H9 (cell line): ENCODE data around the gene ZNF423. TPM values are rescaled to one million over a fixed set of nuclear protein-coding genes. Genes with fewer than 3 reads are reported as not detected.

Experiments used
- DNase-seq: peaks from one replicate; pipeline ENCODE4 v3.0.0-alpha.2; 2017
- H2AFZ ChIP-seq: one replicate; pipeline ENCODE4 v1.6.1; 2013; ENCODE audit warnings: mild to moderate bottlenecking, low read length, control low read depth, moderate library complexity
- H2AK5ac ChIP-seq: 2 replicates; pipeline ENCODE4 v1.6.1; 2013; ENCODE audit warnings: low read length, control low read depth, mixed read lengths; ENCODE audit not compliant: insufficient read length
- H2BK120ac ChIP-seq: one replicate; pipeline ENCODE4 v1.6.1; 2013; ENCODE audit warnings: low read depth, mild to moderate bottlenecking, low read length, control low read depth, inconsistent platforms; ENCODE audit not compliant: poor library complexity, severe bottlenecking
- H2BK12ac ChIP-seq: 2 replicates; pipeline ENCODE4 v1.6.1; 2013; ENCODE audit warnings: low read length, control low read depth, mixed read lengths, low read depth; ENCODE audit not compliant: insufficient read length
- H2BK15ac ChIP-seq: 2 replicates; pipeline ENCODE4 v1.6.1; 2013; ENCODE audit warnings: low read depth, low read length, control low read depth
- H2BK20ac ChIP-seq: one replicate; pipeline ENCODE4 v1.6.1; 2013; ENCODE audit warnings: low read depth, mild to moderate bottlenecking, low read length, control low read depth, inconsistent platforms; ENCODE audit not compliant: poor library complexity, severe bottlenecking
- H2BK5ac ChIP-seq: 2 replicates; pipeline ENCODE4 v1.6.1; 2013; ENCODE audit warnings: low read length, control low read depth, mixed read lengths; ENCODE audit not compliant: insufficient read length
- H3K14ac ChIP-seq: 2 replicates; pipeline ENCODE4 v1.6.1; 2013; ENCODE audit warnings: low read length, control low read depth; ENCODE audit not compliant: insufficient read depth
- H3K18ac ChIP-seq: 2 replicates; pipeline ENCODE4 v1.6.1; 2013; ENCODE audit warnings: low read depth, mild to moderate bottlenecking, mixed read lengths, low read length, control low read depth; ENCODE audit not compliant: insufficient read length
- H3K23ac ChIP-seq: 2 replicates; pipeline ENCODE4 v1.6.1; 2013; ENCODE audit warnings: low read length, control low read depth, mixed read lengths, low read depth; ENCODE audit not compliant: insufficient read length
- H3K23me2 ChIP-seq: 2 replicates; pipeline ENCODE4 v1.6.1; 2013; ENCODE audit warnings: low read depth, mild to moderate bottlenecking, mixed read lengths, low read length, control low read depth; ENCODE audit not compliant: insufficient read length, poor library complexity, severe bottlenecking
- H3K27ac ChIP-seq: 2 replicates; pipeline ENCODE4 v1.5.1; 2013; ENCODE audit warnings: low read length, control low read depth, mixed read lengths, low read depth; ENCODE audit not compliant: insufficient read length
- H3K27me3 ChIP-seq: 2 replicates; pipeline ENCODE4 v1.6.1; 2013; ENCODE audit warnings: low read length, control low read depth, inconsistent platforms; ENCODE audit not compliant: insufficient read depth
- H3K4ac ChIP-seq: 2 replicates; pipeline ENCODE4 v1.6.1; 2013; ENCODE audit warnings: low read depth, mild to moderate bottlenecking, control low read depth, inconsistent platforms, low read length, moderate library complexity
- H3K4me1 ChIP-seq: 2 replicates; pipeline ENCODE4 v1.6.1; 2013; ENCODE audit warnings: low read length, control low read depth, inconsistent platforms; ENCODE audit not compliant: insufficient read depth
- H3K4me2 ChIP-seq: 2 replicates; pipeline ENCODE4 v1.6.1; 2013; ENCODE audit warnings: low read length, control low read depth, mixed read lengths; ENCODE audit not compliant: insufficient read length, insufficient read depth
- H3K56ac ChIP-seq: 2 replicates; pipeline ENCODE4 v1.6.1; 2013; ENCODE audit warnings: low read depth, mild to moderate bottlenecking, mixed read lengths, low read length, control low read depth; ENCODE audit not compliant: insufficient read length
- H3K79me1 ChIP-seq: 2 replicates; pipeline ENCODE4 v1.6.1; 2013; ENCODE audit warnings: low read depth, mild to moderate bottlenecking, moderate library complexity, low read length, control low read depth, inconsistent platforms; ENCODE audit not compliant: insufficient read depth, poor library complexity, severe bottlenecking
- H3K79me2 ChIP-seq: 2 replicates; pipeline ENCODE4 v1.6.1; 2013; ENCODE audit warnings: low read length, control low read depth, inconsistent platforms; ENCODE audit not compliant: insufficient read depth
- H3K9ac ChIP-seq: 2 replicates; pipeline ENCODE4 v1.6.1; 2013; ENCODE audit warnings: low read length, control low read depth, mixed read lengths; ENCODE audit not compliant: insufficient read length; ENCODE audit errors: extremely low read depth
- H3K9me3 ChIP-seq: one replicate; pipeline ENCODE4 v1.6.1; 2013; ENCODE audit warnings: low read depth, low read length, inconsistent platforms; ENCODE audit not compliant: control insufficient read depth
- H3T11ph ChIP-seq: one replicate; pipeline ENCODE4 v1.6.1; 2013; ENCODE audit warnings: mild to moderate bottlenecking, low read length, control low read depth, inconsistent platforms
- H4K20me1 ChIP-seq: one replicate; pipeline ENCODE4 v1.6.1; 2013; ENCODE audit not compliant: control insufficient read depth, insufficient read length, insufficient read depth
- H4K5ac ChIP-seq: 2 replicates; pipeline ENCODE4 v1.6.1; 2013; ENCODE audit warnings: low read depth, mild to moderate bottlenecking, mixed read lengths, low read length, control low read depth; ENCODE audit not compliant: insufficient read length
- H4K8ac ChIP-seq: replicated peaks from 2 replicates; pipeline ENCODE4 v1.6.1; 2013; ENCODE audit warnings: low read length, control low read depth, mixed read lengths, low read depth; ENCODE audit not compliant: insufficient read length
- H4K91ac ChIP-seq: 2 replicates; pipeline ENCODE4 v1.6.1; 2013; ENCODE audit warnings: low read depth, mild to moderate bottlenecking, moderate library complexity, mixed read lengths, low read length, control low read depth; ENCODE audit not compliant: insufficient read length
- H3K27ac Mint-ChIP-seq, 3 experiments: 2 replicates in 2 of 3; 3 replicates in 1 of 3; pipeline ENCODE4 v1.8.0; 2020 to 2021; ENCODE audit warnings: mixed read lengths in 3 of 3, mild to moderate bottlenecking in 1 of 3, moderate library complexity in 1 of 3
- H3K27me3 Mint-ChIP-seq: 2 replicates; pipeline ENCODE4 v1.8.0; 2021; ENCODE audit warnings: low read depth, mild to moderate bottlenecking, moderate library complexity, mixed read lengths
- H3K36me3 Mint-ChIP-seq, 3 experiments: 2 replicates in 2 of 3; 3 replicates in 1 of 3; pipeline ENCODE4 v1.8.0; 2020 to 2021; ENCODE audit warnings: low read depth in 3 of 3, mixed read lengths in 3 of 3; ENCODE audit not compliant: insufficient read depth in 1 of 3
- H3K4me1 Mint-ChIP-seq, 2 experiments: 2 replicates each; pipeline ENCODE4 v1.8.0; 2020; ENCODE audit warnings: mixed read lengths in 2 of 2
- H3K4me3 Mint-ChIP-seq, 2 experiments: 2 replicates in 1 of 2; 3 replicates in 1 of 2; pipeline ENCODE4 v1.8.0; 2020 to 2021; ENCODE audit warnings: mild to moderate bottlenecking in 2 of 2, mixed read lengths in 2 of 2, moderate library complexity in 1 of 2
- H3K9me3 Mint-ChIP-seq, 2 experiments: 2 replicates in 1 of 2; 3 replicates in 1 of 2; pipeline ENCODE4 v1.8.0; 2020; ENCODE audit warnings: mild to moderate bottlenecking in 2 of 2, mixed read lengths in 2 of 2, moderate library complexity in 1 of 2
- WGBS: extraction: QIAGEN DNeasy Blood & Tissue Kit; methylation state at CpG from one replicate; pipeline ENCODE4 v1.1.7; 2013; ENCODE audit warnings: missing lambda C conversion rate, low lambda C conversion rate, mixed read lengths; ENCODE audit not compliant: insufficient read length; ENCODE audit errors: extremely low coverage; 5-methylcytosine and 5-hydroxymethylcytosine counted together
- total RNA-seq: library from RNA; stranded (reverse); gene quantifications from 2 replicates; pipeline ENCODE4 v1.2.1, GENCODE V29; 2021
- TF ChIP-seq, protein P1 (sequence below): fragments of 200-600 bp; sonication (generic); conservative IDR thresholded peaks from 3 replicates; pipeline ENCODE4 v1.8.0; 2021; ENCODE audit warnings: antibody characterized with exemption, mild to moderate bottlenecking

ZNF423 gene
- total RNA-seq, 1 experiment from 2014 or later: 51.5 TPM

DNA sequence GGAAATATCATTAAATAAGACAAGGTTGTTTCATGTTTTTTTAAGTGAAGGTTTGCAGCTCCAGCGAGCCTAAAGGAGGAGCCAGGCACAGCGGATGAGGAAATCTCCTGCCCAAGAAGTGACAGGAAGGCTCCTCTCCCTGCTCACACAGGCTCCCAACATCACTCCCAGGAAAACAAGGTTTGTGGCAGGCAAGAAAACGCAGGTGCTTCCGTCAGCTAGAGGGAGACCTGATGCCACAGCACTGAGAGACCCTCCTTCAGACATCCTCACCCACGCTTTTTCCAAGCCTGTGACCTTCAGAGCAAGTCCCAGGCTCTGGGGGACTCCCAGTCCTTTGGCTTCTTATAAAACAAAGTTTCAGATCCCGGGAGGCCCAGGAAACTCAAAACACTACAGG, 89.7 kb downstream of the ZNF423 start:
- Histone ChIP-seq H3K4me1 (no peaks in the 10 kb centered on the region), H3T11ph (no peak overlapping the region), H3K23ac (no peak overlapping the region), H2BK5ac (no peak overlapping the region), H3K9me3 (no peaks in the 10 kb centered on the region), H2AK5ac (no peak overlapping the region), H3K18ac (no peak overlapping the region), H2BK12ac (no peak overlapping the region), H3K79me1 (peaks cover 2% of the 10 kb centered on the region), H2BK20ac (no peak overlapping the region), H4K8ac (no peak overlapping the region), H3K79me2 (peaks cover 2% of the 10 kb centered on the region; the same call in 1 of the 2 replicates), H2BK120ac (no peak overlapping the region), H3K4ac (no peak overlapping the region), H4K5ac (no peak overlapping the region), H4K91ac (no peak overlapping the region), H3K9ac (no peak overlapping the region), H3K23me2 (no peaks in the 10 kb centered on the region), H2AFZ (no peak overlapping the region), H2BK15ac (no peak overlapping the region), H3K14ac (no peak overlapping the region), H3K56ac (no peak overlapping the region), H3K27ac (no peak overlapping the region), H3K27me3 (no peaks in the 10 kb centered on the region), H4K20me1 (no peaks in the 10 kb centered on the region), H3K4me2 (no peak overlapping the region)
- TF ChIP-seq, protein P1, sequence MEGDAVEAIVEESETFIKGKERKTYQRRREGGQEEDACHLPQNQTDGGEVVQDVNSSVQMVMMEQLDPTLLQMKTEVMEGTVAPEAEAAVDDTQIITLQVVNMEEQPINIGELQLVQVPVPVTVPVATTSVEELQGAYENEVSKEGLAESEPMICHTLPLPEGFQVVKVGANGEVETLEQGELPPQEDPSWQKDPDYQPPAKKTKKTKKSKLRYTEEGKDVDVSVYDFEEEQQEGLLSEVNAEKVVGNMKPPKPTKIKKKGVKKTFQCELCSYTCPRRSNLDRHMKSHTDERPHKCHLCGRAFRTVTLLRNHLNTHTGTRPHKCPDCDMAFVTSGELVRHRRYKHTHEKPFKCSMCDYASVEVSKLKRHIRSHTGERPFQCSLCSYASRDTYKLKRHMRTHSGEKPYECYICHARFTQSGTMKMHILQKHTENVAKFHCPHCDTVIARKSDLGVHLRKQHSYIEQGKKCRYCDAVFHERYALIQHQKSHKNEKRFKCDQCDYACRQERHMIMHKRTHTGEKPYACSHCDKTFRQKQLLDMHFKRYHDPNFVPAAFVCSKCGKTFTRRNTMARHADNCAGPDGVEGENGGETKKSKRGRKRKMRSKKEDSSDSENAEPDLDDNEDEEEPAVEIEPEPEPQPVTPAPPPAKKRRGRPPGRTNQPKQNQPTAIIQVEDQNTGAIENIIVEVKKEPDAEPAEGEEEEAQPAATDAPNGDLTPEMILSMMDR: no peak
- peaks cover 28 to 35% of the 10 kb centered on the region in 2 experiments for H3K4me1 Mint-ChIP-seq
- peaks cover 0 to 14% (median 3%) of the 10 kb centered on the region in 3 experiments; a peak in 4 of 7 replicates for H3K36me3 Mint-ChIP-seq
- no peaks in the 10 kb centered on the region for H3K27me3 Mint-ChIP-seq
- no peak for DNase-seq
- no CpG with 5 or more reads among the region's 6 CpGs for WGBS
- no peaks in the 10 kb centered on the region; a peak in 1 of 5 replicates for H3K9me3 Mint-ChIP-seq
- no peak overlapping the region for H3K4me3 Mint-ChIP-seq
- H3K27ac Mint-ChIP-seq: peak overlapping the region; percentile 14 to 74 (median 44); a peak in 3 of 7 replicates
